ENCODE measurements around the gene MACIR. TPM values are rescaled to one million over a fixed set of nuclear protein-coding genes. Genes with fewer than 3 reads are reported as not detected.

MACIR gene
- total RNA-seq, 1 experiment from 2014 or later: 21.0 TPM

DNA sequence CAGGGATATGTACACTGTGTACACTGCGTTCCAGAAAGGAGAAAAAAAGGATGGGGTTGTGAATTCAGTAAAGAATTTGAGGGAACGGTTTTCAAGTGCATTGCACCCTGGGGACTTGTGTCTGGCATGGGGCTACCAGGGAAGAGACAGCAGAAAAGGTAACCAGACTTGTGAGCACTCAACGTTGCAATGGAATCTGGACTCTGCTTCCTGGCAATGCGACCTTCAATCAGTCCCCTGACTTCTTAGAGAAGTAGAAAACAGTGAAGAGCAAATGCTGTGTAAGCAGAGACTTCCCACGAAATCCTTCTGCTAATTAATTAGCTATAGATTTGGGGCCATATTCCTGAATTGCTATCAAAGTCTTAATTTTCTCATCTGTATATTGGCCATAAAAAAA lies 36.3 kb downstream of the MACIR start:
- H3F3A ChIP-seq (ENCODE audit: insufficient read depth, low read depth): no peaks in the 10 kb centered on the region
- POLR2A ChIA-PET (ENCODE audit: unreplicated experiment): no interaction called here

DNA sequence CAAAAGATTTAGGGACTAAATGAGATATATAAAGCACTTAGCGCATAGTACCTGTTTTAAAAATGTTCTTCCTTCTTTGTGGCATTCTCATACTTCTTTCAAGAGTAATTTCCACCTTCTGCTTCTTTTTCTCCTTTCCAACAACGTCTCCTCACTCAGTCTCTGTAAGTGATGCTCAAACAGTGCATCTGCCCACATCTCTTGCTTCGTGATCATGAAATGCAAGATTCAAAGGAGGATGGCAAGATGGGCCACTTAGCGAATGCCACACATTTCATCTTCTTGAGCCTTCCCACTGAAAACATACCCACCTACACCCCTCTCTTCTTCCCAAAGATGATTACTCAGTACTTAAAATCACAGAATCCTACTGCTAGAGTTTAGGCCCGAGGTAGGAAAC lies 36.9 kb downstream of the MACIR start:
- no peak for TF ChIP-seq EZH2 (IDR thresholded peaks at IDR 0.05; ENCODE audit: low read depth)
- TF ChIP-seq, protein P1, sequence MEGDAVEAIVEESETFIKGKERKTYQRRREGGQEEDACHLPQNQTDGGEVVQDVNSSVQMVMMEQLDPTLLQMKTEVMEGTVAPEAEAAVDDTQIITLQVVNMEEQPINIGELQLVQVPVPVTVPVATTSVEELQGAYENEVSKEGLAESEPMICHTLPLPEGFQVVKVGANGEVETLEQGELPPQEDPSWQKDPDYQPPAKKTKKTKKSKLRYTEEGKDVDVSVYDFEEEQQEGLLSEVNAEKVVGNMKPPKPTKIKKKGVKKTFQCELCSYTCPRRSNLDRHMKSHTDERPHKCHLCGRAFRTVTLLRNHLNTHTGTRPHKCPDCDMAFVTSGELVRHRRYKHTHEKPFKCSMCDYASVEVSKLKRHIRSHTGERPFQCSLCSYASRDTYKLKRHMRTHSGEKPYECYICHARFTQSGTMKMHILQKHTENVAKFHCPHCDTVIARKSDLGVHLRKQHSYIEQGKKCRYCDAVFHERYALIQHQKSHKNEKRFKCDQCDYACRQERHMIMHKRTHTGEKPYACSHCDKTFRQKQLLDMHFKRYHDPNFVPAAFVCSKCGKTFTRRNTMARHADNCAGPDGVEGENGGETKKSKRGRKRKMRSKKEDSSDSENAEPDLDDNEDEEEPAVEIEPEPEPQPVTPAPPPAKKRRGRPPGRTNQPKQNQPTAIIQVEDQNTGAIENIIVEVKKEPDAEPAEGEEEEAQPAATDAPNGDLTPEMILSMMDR (conservative IDR thresholded peaks at IDR 0.05): no peak
- H2AFZ ChIP-seq: no peak overlapping the region
- H3K4me2 ChIP-seq: no peak overlapping the region
- H3K4me3 ChIP-seq: no peak overlapping the region
- CTCF ChIA-PET: no interaction called here
- H3K9me3 ChIP-seq (ENCODE audit: insufficient read depth, low read depth): no peaks in the 10 kb centered on the region
- no peaks in the 10 kb centered on the region for H3K4me1 ChIP-seq (replicated peaks; ENCODE audit: insufficient read depth)
- no peaks in the 10 kb centered on the region for H3K79me2 ChIP-seq (ENCODE audit: low read depth)
- POLR2A ChIA-PET (ENCODE audit: unreplicated experiment): no interaction called here
- no peaks in the 10 kb centered on the region for H4K20me1 ChIP-seq (ENCODE audit: insufficient read depth)
- intact Hi-C loops (cut with micrococcal nuclease; ENCODE audit: unreplicated experiment): no loop called here
- no peaks in the 10 kb centered on the region for H3F3A ChIP-seq (ENCODE audit: insufficient read depth, low read depth)
- no TSS peak for BruUV-seq (replicated peaks)
- DNase-seq: no peak
- no peaks in the 10 kb centered on the region for H3K36me3 ChIP-seq (ENCODE audit: low read depth)
- no peaks in the 10 kb centered on the region for H3K27me3 ChIP-seq (ENCODE audit: insufficient read depth, low read depth)
- 0 out of 2 replicates have a peak, but pooled peaks cover 4% of the 10 kb centered on the region for H3K9me2 ChIP-seq (ENCODE audit: insufficient read depth)
- no peak overlapping the region for H3K27ac ChIP-seq

More for the DNA sequence above, 36.3 kb downstream of the MACIR start:
- no TSS peak for BruUV-seq (replicated peaks)
- TF ChIP-seq, protein P1 (conservative IDR thresholded peaks at IDR 0.05): no peak
- TF ChIP-seq EZH2 (IDR thresholded peaks at IDR 0.05; ENCODE audit: low read depth): no peak
- no peak overlapping the region for H3K4me3 ChIP-seq
- 0 out of 2 replicates have a peak, but pooled peaks cover 4% of the 10 kb centered on the region for H3K9me2 ChIP-seq (ENCODE audit: insufficient read depth)
- no peak overlapping the region for H3K4me2 ChIP-seq
- no peak for DNase-seq
- no peaks in the 10 kb centered on the region for H3K36me3 ChIP-seq (ENCODE audit: low read depth)
- CTCF ChIA-PET: no interaction called here
- no peaks in the 10 kb centered on the region for H3K27me3 ChIP-seq (ENCODE audit: insufficient read depth, low read depth)
- no peaks in the 10 kb centered on the region for H3K79me2 ChIP-seq (ENCODE audit: low read depth)
- H2AFZ ChIP-seq: no peak overlapping the region
- H3K27ac ChIP-seq: no peak overlapping the region
- H3K4me1 ChIP-seq (replicated peaks; ENCODE audit: insufficient read depth): no peaks in the 10 kb centered on the region
- H3K9me3 ChIP-seq (ENCODE audit: insufficient read depth, low read depth): no peaks in the 10 kb centered on the region
- intact Hi-C loops (cut with micrococcal nuclease; ENCODE audit: unreplicated experiment): no loop called here
- no peaks in the 10 kb centered on the region for H4K20me1 ChIP-seq (ENCODE audit: insufficient read depth)

DNA sequence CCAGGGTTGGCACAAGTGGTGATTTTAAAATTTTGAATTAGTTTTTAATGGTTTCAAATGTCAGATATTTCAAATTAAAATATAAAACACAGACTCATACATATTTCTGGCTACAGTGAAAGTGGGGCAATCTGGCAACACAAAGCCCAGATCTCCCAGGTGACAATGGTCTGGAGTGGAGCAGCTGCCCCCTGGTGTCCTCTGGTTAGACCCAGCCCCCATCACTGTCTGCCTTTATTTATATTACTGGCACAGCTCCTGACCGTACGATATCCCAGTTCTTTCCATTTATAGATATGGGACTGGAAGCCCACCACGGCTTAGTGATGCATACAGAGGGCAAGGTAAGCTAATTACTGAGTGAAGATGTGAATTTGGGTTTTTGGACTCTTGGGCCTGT lies 37.3 kb downstream of the MACIR start:
- no peak overlapping the region for H3K27ac ChIP-seq
- H3K79me2 ChIP-seq (ENCODE audit: low read depth): no peaks in the 10 kb centered on the region
- ChIA-PET CTCF (no interaction called here), POLR2A (ENCODE audit: unreplicated experiment) (no interaction called here)
- TF ChIP-seq, protein P1 (conservative IDR thresholded peaks at IDR 0.05): no peak
- no peak for TF ChIP-seq EZH2 (IDR thresholded peaks at IDR 0.05; ENCODE audit: low read depth)
- no peak overlapping the region for H2AFZ ChIP-seq
- intact Hi-C loops (cut with micrococcal nuclease; ENCODE audit: unreplicated experiment): no loop called here
- no peak overlapping the region for H3K4me3 ChIP-seq
- H3K9me3 ChIP-seq (ENCODE audit: insufficient read depth, low read depth): no peaks in the 10 kb centered on the region
- H3K36me3 ChIP-seq (ENCODE audit: low read depth): no peaks in the 10 kb centered on the region
- no peaks in the 10 kb centered on the region for H3F3A ChIP-seq (ENCODE audit: insufficient read depth, low read depth)
- BruUV-seq (replicated peaks): no TSS peak
- DNase-seq: no peak
- no peaks in the 10 kb centered on the region for H4K20me1 ChIP-seq (ENCODE audit: insufficient read depth)
- 0 out of 2 replicates have a peak, but pooled peaks cover 4% of the 10 kb centered on the region for H3K9me2 ChIP-seq (ENCODE audit: insufficient read depth)
- no peak overlapping the region for H3K4me2 ChIP-seq
- H3K27me3 ChIP-seq (ENCODE audit: insufficient read depth, low read depth): no peaks in the 10 kb centered on the region
- H3K4me1 ChIP-seq (replicated peaks; ENCODE audit: insufficient read depth): no peaks in the 10 kb centered on the region

Measured in PC-9 (cell line).